GM19328 (cell line): ENCODE results near the gene GPS1.
A peak's percentile ranks its signal among the peaks of the same experiment; 100 is the strongest.

Source experiments
- ATAC-seq: cut with Tn5 transposase; IDR thresholded peaks from one replicate; pipeline ENCODE4 v1.9.1; 2021; ENCODE audit warnings: mild to moderate bottlenecking, moderate library complexity; ENCODE audit not compliant: unreplicated experiment

The GPS1 gene

DNA sequence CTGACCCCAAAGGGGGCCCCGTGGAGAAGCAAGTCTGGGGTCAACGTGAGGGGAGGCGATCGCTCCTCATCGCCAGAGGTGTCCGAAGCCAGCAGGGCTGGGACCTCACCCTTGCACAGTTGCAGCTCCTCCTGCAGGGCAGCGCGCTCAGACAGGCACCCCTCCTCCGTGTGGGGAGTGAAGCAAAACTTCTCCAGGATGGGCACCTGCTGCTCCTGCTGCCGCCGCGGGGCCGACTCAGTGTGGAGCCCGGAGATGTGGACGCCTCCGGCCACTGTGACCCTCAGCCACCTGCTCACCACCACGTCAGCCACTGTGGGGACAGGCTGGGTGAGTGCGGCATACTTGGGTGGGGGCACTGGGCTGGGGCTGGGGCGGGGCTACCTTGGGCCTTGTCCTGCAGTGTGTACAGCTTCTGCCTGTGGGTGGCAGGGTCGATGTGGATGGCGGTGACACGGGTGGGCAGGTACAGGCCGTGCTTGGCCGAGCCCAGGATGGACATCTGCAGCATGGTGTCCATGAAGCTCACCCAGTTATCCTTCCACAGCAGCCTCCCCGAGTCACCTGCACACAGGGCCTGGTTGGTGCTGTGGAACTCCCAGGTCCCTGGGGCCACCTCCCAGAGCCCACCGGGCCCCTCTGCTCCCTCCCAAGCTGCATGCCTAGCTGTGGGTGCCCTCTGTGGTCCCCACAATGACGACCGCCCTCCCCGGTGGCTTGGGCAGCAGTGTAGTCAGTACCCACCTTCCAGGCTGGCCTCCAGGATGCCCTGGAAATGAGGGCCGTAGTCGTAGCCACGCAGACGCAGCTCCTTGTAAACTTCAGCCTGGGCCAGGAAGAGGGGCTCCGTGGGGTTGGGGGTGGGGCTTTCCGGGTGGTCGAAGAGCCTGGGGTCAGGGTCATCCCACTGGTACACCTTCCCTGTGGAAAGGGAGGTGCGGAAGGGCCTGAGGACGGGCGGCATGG is 35.5 kb downstream of the GPS1 start:
- no peak for ATAC-seq

DNA sequence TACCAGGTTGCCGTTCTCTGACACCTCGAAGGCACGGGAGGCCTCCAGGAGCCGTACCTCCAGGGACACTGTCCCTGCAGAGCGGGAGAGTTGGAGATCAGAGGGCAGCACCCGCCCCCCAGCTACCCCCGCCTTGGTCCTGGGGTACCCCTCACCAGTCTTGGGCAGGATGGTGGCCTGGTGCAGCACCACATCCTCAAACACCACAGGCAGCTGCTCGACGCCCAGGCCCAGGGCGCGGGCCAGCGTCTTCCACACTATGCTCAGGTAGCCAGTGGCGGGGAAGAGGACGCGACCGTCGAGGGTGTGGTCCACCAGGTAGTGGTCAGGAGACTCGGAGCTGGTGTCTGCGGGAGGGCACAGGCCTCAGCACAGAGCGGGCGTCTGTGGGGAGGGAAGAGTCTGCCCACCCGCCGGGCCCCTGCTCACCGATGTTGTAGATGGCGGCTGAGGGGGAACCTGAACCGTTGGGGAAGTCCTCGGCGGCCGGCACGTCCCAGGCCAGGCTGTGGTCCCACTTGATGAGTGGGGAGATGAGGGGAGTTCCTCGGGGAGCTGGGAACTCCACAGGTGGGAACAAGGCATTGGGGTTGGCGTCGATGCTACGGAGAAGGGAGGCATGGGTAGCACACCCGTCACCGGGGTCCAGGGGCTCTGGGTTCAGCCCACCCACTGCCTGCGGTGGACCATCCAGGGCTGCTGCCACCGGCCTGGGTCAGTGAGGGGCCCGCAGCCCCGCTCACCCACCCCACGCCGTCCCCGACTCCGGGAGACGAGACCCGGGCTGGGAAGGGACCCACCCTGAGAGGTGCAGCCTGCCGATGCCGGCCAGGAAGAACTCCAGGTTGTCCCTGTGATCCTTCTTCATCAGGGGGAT is 36.5 kb downstream of the GPS1 start:
- no peak for ATAC-seq

DNA sequence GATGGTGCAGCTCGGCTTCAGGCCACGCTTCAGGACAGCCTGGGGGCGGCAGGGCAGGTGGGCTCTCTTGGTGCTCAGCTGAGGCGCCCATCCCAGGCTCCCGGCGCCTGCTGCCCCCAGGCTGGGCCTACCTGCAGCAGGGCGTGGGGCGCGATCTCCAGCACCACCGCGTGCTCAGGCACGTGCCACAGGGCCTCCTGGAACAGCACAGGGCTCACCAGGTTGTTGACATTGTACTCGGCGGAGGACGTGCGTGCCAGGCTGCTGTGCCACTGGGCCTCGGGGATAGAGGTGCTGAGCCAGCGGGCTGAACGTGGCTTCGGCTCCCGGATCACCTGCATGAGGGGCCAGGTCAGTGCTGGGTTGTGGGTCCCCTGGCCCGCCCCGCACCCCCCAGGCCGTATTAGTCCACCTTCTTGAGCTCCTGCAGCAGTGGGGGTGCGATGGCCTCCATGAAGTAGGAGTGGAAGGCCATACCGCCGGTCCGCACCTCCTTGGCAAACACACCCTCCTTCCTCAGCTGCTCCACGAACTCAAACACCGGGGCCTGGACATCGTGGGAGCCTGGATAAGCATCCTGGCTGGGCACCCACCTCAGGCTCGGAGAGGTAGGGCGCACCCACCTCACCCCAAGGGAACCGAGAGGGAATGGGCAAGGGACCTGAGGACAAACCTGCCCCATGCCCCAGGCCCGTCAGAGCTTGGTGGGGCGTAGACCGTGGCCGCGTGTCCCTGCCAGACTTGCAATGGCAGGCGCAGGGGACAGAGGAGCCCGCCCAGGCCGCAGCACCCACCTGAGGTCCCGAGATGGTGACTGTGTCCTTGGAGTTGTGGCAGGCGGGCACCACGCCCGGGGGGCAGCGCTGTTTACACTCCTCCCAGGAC is 37.4 kb downstream of the GPS1 start:
- no peak for ATAC-seq

DNA sequence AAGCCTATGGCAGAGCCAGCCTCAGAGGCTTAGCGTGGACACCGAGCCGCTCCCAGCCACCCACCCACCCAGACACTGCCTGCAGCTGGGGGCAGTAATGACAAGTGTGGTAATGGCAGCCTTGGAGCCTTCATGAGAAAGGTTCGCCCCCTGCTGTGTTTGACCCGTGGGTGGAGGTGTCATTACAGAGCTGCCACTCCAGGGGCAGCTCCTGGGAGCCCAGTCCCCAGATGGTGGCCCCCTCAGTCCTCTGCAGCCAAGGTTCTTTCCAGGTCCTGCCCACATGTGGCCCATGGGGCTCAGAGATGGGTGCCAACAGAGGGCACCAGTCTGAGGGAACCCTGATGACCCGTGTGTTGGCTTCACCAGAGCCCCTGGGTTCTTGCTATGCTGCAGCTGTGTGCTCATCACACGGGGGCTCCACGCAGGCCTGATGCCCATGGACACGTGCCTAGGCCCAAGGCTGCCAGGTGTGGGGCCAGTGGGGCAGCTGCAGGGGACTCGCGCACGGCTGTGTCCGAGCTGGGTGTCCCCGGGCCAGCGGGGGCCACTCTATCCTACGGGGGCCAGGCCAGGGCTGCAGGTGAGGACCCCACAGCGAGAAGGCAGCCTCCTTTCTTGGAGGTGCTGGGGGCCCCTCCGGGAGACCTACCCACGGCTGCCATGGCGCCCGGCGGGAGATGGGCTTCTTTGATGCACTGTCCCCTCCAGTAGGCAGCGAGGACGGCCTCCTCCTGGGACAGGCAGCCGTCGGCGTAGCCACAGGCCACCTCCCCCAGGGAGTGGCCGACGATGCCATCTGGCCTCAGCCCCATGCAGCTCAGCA is 38.2 kb downstream of the GPS1 start:
- ATAC-seq: no peak

DNA sequence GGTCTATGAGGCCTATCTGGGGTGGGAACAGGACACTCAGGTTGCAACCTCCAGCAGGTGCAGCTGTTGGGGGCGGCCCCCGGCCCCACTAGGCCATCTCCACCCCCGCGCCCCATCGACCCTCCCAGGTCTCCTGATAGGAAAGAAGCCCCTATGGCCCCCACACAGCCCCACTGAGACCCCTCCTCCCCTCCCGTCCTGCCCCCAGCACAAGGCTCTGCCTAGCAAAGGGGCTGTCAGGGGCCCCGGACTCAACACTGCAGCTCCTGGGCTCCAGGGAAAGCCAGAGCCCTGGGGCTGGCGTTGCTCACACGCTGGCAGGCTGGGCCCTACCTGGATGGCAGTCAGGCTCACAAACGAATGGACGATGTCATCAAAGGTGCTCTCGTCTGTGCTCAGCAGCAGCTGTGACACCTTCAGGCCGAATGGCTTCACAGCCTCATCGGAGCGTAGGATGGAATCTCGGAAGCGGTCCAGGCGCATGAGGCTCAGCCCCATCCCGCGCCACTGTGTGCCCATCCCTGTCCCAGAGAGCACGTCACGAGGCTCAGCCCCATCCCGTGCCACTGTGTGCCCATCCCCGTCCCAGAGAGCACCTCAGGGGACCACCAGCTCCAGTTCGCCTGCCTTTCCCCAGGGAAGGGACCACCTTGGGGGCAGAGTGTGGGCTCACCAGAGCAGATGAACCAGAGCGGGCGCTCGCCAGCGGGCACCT is 39.0 kb downstream of the GPS1 start:
- no peak for ATAC-seq

DNA sequence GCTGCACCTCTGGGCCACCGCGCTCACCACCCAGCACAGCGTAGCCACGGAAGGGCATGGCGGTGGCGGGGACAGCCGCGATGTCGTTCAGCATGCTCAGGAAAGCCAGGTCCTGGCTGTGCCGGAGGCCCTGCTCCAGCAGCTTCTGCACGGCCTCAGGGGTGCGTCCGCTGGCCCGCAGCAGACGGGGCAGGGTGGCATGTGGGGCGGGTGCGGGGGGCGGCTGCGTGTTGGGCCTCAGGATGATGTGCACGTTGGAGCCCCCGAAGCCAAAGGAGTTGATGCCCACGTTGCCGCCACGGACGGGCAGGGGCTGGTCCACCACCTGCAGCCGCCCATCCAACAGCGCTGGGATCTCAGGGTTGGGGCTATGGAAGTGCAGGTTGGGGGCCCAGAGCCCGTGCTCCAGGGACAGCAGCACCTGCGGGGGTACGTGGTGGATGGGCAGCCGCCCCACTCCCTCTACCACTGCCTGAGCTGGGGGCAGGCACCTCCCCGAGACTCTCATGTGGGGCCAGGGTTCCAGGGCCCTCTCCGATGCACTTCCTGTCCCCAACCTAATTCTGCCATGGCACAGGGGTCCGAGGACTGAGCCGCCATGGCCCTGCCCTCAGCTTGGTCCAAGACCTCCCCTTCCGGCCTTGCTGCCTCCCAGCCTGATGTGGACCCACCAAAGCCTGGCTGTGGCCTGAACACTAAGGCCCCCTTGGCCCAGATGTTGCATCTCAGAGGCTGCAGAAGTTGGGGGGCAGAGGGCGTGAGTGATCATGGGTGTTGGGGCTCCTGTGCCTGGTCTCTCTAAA is 39.8 kb downstream of the GPS1 start:
- no peak for ATAC-seq

DNA sequence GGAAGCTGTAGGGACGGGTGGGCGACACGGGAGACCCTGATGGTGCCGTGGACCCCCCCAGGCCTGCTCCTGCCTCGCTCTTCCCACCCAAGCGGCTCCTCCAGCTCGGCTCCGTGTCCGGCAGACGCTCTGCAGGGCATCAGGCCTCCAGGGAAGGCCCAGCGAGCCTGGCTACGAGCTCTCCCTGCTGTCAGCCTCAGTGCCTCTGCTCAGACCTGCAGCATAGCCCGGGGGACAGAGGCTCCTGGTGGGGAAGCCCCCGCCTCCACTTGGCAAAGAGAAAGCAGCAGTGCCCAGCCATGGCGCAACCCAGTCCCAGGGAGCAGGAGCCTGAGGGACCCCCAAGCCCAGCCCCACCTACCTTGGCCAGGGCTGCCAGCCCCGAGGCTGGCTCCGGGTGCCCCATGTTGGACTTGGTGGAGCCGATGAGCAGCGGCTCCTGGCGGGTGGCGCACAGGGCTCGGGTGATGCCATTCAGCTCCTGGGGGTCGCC is 40.4 kb downstream of the GPS1 start:
- no peak for ATAC-seq

DNA sequence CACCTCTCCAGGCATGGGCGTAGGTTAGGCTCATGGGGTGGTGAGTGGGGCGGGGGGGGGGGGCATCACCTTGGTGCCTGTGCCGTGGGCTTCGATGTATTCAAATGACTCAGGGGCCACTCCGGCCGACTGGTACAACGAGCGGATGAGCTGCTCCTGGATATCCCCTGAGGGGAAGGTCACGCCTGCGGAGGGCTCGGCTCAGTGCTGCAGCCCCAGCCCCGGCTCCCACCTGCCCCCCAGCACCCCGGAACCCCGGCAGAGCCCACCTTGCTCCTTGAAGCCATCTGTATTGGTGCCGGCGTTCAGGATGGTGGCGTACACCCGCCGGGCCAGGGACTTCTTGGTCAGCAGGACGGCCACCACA is 40.9 kb downstream of the GPS1 start:
- no peak for ATAC-seq

DNA sequence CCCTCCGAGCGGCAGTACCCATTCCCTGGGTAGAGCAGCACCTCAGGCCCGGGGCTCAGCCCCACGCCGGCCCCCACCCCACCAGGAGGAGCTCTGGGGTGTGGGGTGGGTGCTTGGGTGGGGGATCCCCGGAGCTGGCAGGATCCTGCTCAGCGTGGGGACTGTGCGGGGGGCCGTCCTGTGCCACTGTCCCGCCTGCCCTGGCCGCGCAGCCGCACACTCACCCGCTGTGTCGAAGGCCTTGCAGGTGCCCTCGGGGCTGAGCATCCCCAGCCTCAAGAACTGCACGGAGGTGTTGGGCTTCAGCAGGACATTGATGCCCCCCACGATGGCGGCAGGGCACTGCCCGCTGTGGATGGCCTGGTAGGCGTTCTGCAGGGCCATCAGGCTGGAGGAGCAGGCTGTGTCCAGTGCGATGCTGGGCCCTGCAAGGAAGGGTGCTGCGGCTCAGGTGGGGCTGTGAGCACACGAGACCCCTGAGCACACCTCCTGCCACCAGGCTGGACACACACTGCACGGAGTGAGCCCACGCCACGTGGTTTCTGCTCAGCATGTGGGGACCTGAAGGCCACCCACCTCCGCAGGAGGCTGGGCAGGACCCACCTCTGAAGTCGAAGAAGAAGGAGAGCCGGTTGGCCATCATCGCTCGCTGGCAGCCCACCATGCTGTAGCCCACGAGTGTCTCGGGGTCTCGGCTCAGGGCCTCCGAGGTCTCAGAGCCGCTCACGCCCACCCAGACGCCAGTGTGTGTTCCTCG is 41.5 kb downstream of the GPS1 start:
- no peak for ATAC-seq

DNA sequence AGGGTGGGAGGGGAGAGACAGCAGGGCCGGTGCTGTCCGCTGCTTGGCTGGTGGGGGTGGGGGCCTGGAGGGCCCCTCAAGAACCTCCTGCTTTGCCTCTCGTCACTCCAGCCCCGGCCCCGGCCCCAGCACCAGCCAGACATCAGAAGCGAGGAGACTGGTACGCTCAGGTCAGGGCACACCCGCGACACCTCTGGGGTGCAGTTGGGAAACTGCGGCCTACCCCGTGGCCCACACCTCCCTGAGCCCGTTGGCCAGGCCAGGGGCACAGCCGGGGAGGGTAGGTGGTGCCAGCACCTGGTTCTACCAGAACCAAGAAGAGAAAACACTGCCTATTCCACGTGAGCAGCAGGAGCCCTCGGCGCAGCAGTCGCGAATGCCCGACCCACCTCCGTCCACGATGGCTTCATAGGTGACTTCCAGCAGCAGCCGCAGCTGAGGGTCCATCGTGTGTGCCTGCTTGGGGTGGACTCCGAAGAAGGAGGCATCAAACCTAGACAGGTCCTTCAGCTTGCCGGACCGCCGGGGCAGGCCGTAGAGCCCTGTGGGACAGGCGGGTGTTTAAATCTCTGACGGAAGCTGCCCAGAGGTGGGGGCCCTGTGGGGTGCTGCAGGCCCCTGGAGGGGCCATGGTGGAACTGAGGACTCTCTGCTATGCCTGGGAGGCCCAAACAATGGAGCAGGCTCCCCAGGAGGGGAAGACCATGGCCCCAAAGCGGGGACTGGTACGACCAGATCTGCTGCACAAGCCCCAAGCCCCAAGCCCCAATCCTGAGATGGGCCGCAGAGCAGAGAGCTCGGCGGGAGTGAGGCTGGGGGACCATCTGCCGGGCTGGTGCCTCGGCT is 43.5 kb downstream of the GPS1 start:
- ATAC-seq: no peak

DNA sequence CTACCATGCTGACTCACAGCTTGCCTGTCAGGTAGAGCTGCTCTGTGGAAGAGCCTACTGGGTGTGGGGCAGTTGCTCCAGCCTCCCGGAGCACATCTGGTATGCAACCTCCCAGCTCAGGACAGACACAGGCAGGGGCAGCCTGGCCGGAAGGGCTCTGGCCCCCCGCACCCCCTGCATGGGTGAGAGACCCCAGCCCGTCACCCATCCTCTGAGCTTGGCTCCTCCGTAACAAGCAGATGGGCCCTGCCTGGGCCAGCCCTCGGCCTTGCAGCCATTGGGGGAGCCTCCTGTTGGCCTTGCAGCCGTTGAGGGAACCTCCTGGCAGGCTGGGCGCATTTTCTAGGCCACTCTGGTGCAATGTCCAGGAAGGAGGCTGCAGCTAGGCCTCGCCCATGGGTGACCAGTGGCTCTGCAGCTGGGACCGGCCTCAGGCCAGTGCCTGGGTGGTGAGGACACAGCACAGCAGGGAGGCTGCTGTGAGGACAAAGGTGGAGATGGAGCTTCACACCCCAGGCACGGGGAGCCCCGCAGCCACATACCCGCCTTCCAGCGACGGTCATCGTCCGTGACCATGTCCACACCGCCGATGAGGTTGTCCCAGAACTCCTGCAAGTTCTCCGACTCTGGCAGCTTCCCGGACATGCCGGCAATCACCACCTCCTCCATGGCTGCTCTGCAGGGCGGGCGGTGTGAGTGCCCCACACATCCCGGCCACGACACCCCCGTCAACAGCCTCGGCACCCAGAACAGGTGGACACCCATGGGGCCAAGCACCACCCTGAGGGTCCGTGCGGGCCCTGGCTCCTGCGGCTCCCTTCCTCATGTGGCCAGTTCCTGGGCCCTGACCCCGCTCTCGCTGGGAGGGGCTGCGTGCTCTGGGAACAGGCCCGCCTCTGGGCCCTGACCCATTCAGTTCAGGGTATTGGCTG is 44.3 kb downstream of the GPS1 start:
- ATAC-seq: no peak

DNA sequence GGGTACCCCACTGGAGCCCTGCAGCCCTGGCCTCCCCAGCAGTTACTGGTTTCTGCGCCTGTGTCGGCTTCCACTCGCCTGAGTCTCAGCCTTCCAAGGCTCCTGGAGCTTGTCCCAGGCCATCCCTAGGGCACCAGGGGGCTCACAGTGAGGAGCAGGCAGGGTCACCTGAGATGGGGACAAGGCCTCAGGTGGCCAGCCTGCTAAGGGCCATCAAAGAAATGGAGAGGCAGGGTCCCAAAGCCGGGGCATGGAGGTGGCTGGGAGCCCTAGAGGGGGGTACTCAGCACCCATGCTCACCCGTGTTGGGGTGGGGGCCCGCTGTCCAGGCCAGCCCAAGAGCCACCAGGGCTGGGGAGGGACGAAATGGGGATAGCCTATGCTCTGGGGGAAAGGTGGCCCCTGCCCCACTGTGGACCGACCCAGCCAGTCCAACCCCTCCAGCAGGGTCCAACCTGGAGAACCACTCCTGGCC is 45.0 kb downstream of the GPS1 start:
- no peak for ATAC-seq

DNA sequence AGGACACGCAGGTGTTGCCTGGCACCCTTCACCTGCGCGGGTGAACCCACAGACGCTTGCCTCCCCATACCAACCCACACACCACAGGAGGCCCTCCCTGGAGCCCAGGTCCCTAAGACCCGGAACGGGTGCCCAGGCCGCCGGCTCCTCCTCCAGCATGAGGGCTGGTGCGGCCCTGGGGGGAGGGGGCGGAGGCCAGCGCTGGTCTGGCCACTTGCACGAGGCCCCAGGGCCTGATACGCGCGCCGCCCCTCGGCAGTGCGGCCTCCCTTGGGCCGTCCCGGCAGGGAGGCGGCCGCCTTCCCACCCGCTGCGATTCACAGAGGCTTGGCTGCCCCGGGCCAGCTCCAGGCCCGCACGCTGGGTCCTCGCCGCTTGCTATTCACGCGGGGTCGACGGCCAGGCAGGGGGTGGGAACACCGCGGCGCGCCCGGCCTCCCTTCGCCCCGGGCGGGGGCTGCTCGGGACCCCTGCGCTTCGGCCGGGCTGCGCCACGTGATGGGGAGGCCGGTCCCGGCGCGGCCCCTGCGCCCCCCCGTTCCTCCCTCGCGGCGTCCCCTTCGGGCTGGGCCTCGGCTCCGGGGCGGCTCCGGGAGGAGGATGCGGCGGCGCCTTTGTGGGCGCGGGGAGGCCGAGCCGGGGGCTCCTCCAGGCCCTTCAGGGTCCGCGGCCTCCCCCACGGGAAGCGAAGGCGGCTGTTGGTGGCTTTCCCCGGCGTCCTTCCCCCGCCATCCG is 45.7 kb downstream of the GPS1 start:
- peak; percentile 2 for ATAC-seq

DNA sequence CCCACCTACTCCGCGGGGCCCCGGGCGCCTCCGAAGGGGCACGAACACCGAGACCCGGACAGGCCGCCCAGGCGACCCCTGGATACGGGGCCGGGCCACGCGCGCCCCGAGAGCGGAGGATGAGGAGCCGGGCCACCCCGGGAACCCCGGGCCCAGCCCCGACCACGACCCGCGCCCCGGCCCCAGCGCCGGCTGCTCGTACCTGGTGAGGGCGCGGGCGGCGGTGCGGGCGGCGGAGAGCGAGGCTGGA is 46.1 kb downstream of the GPS1 start:
- peak; percentile 16 for ATAC-seq
